ENCODE data around the gene C18orf63. TPM values are rescaled to one million over a fixed set of nuclear protein-coding genes. Genes with fewer than 3 reads are reported as not detected.

The C18orf63 gene
- total and polyA plus RNA-seq, 2 experiments from 2014 or later, result not detected

DNA sequence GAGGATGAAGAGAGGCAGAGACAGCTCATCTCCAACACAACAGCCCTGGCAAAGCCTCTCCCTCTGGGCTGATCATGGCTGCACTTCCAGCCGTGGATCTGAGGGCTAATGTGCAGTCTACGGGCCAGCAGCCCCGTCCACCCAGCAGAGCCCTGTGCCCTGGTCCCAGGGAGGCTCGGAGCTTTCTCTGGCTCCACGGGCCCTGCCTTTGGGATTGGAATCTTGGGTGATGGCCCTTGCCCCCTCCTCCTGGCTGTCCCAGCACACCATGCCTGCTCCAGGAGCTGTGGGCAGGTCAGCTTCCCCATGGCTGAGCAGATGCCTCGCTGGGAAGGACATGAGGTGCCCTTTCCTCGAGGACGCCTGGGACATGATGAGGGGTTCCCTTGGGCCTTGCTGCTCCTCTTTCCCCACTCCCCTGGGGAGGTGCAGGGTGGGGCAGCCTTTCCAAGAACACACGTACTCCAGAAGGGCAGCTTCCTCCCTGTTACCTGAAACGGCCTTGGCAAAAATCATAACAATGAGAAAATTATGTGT, 66.9 kb downstream of the C18orf63 start:
- TF ChIP-seq JUNB (IDR thresholded peaks at IDR 0.05; ENCODE audit: unreplicated experiment) (no peak), EZH2phosphoT487 (IDR thresholded peaks at IDR 0.05; ENCODE audit: unreplicated experiment) (no peak), STAT1 (IDR thresholded peaks at IDR 0.05; ENCODE audit: unreplicated experiment) (no peak), CREB1 (CRISPR knock-in tag; IDR thresholded peaks at IDR 0.05; ENCODE audit: low read depth) (no peak), EZH2 (IDR thresholded peaks at IDR 0.05; ENCODE audit: low read depth, unreplicated experiment) (no peak), NANOG (IDR thresholded peaks at IDR 0.05; ENCODE audit: borderline replicate concordance) (no peak), ZNF114 (CRISPR knock-in tag; IDR thresholded peaks at IDR 0.05) (no peak), POLR2AphosphoS5 (IDR thresholded peaks at IDR 0.05; ENCODE audit: low read depth) (no peak), ZNF331 (CRISPR knock-in tag; IDR thresholded peaks at IDR 0.05; ENCODE audit: low read depth) (no peak)
- TF ChIP-seq, protein P1, sequence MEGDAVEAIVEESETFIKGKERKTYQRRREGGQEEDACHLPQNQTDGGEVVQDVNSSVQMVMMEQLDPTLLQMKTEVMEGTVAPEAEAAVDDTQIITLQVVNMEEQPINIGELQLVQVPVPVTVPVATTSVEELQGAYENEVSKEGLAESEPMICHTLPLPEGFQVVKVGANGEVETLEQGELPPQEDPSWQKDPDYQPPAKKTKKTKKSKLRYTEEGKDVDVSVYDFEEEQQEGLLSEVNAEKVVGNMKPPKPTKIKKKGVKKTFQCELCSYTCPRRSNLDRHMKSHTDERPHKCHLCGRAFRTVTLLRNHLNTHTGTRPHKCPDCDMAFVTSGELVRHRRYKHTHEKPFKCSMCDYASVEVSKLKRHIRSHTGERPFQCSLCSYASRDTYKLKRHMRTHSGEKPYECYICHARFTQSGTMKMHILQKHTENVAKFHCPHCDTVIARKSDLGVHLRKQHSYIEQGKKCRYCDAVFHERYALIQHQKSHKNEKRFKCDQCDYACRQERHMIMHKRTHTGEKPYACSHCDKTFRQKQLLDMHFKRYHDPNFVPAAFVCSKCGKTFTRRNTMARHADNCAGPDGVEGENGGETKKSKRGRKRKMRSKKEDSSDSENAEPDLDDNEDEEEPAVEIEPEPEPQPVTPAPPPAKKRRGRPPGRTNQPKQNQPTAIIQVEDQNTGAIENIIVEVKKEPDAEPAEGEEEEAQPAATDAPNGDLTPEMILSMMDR (conservative IDR thresholded peaks at IDR 0.05; ENCODE audit: low read depth in 2 of 2), result no peak
- TF ChIP-seq, protein P2, sequence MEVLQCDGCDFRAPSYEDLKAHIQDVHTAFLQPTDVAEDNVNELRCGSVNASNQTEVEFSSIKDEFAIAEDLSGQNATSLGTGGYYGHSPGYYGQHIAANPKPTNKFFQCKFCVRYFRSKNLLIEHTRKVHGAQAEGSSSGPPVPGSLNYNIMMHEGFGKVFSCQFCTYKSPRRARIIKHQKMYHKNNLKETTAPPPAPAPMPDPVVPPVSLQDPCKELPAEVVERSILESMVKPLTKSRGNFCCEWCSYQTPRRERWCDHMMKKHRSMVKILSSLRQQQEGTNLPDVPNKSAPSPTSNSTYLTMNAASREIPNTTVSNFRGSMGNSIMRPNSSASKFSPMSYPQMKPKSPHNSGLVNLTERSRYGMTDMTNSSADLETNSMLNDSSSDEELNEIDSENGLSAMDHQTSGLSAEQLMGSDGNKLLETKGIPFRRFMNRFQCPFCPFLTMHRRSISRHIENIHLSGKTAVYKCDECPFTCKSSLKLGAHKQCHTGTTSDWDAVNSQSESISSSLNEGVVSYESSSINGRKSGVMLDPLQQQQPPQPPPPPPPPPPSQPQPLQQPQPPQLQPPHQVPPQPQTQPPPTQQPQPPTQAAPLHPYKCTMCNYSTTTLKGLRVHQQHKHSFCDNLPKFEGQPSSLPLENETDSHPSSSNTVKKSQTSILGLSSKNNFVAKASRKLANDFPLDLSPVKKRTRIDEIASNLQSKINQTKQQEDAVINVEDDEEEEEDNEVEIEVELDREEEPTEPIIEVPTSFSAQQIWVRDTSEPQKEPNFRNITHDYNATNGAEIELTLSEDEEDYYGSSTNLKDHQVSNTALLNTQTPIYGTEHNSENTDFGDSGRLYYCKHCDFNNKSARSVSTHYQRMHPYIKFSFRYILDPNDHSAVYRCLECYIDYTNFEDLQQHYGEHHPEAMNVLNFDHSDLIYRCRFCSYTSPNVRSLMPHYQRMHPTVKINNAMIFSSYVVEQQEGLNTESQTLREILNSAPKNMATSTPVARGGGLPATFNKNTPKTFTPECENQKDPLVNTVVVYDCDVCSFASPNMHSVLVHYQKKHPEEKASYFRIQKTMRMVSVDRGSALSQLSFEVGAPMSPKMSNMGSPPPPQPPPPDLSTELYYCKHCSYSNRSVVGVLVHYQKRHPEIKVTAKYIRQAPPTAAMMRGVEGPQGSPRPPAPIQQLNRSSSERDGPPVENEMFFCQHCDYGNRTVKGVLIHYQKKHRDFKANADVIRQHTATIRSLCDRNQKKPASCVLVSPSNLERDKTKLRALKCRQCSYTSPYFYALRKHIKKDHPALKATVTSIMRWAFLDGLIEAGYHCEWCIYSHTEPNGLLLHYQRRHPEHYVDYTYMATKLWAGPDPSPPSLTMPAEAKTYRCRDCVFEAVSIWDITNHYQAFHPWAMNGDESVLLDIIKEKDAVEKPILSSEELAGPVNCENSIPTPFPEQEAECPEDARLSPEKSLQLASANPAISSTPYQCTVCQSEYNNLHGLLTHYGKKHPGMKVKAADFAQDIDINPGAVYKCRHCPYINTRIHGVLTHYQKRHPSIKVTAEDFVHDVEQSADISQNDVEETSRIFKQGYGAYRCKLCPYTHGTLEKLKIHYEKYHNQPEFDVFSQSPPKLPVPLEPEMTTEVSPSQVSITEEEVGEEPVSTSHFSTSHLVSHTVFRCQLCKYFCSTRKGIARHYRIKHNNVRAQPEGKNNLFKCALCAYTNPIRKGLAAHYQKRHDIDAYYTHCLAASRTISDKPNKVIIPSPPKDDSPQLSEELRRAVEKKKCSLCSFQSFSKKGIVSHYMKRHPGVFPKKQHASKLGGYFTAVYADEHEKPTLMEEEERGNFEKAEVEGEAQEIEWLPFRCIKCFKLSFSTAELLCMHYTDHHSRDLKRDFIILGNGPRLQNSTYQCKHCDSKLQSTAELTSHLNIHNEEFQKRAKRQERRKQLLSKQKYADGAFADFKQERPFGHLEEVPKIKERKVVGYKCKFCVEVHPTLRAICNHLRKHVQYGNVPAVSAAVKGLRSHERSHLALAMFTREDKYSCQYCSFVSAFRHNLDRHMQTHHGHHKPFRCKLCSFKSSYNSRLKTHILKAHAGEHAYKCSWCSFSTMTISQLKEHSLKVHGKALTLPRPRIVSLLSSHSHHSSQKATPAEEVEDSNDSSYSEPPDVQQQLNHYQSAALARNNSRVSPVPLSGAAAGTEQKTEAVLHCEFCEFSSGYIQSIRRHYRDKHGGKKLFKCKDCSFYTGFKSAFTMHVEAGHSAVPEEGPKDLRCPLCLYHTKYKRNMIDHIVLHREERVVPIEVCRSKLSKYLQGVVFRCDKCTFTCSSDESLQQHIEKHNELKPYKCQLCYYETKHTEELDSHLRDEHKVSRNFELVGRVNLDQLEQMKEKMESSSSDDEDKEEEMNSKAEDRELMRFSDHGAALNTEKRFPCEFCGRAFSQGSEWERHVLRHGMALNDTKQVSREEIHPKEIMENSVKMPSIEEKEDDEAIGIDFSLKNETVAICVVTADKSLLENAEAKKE (CRISPR knock-in tag; IDR thresholded peaks at IDR 0.05), result no peak
- TF ChIP-seq, protein P3, sequence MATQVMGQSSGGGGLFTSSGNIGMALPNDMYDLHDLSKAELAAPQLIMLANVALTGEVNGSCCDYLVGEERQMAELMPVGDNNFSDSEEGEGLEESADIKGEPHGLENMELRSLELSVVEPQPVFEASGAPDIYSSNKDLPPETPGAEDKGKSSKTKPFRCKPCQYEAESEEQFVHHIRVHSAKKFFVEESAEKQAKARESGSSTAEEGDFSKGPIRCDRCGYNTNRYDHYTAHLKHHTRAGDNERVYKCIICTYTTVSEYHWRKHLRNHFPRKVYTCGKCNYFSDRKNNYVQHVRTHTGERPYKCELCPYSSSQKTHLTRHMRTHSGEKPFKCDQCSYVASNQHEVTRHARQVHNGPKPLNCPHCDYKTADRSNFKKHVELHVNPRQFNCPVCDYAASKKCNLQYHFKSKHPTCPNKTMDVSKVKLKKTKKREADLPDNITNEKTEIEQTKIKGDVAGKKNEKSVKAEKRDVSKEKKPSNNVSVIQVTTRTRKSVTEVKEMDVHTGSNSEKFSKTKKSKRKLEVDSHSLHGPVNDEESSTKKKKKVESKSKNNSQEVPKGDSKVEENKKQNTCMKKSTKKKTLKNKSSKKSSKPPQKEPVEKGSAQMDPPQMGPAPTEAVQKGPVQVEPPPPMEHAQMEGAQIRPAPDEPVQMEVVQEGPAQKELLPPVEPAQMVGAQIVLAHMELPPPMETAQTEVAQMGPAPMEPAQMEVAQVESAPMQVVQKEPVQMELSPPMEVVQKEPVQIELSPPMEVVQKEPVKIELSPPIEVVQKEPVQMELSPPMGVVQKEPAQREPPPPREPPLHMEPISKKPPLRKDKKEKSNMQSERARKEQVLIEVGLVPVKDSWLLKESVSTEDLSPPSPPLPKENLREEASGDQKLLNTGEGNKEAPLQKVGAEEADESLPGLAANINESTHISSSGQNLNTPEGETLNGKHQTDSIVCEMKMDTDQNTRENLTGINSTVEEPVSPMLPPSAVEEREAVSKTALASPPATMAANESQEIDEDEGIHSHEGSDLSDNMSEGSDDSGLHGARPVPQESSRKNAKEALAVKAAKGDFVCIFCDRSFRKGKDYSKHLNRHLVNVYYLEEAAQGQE (IDR thresholded peaks at IDR 0.05; ENCODE audit: unreplicated experiment), result no peak
- TF ChIP-seq, protein P4, sequence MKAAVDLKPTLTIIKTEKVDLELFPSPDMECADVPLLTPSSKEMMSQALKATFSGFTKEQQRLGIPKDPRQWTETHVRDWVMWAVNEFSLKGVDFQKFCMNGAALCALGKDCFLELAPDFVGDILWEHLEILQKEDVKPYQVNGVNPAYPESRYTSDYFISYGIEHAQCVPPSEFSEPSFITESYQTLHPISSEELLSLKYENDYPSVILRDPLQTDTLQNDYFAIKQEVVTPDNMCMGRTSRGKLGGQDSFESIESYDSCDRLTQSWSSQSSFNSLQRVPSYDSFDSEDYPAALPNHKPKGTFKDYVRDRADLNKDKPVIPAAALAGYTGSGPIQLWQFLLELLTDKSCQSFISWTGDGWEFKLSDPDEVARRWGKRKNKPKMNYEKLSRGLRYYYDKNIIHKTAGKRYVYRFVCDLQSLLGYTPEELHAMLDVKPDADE (IDR thresholded peaks at IDR 0.05), result no peak
- Mint-ChIP-seq H3K27me3 (ENCODE audit: insufficient read depth, low read depth, poor library complexity) (peaks cover 11% of the 10 kb centered on the region), H3K4me1 (peaks cover 15% of the 10 kb centered on the region), H3K36me3 (ENCODE audit: low read depth) (peaks cover 19% of the 10 kb centered on the region; the same call in 2 of the 3 replicates), H3K4me3 (no peak overlapping the region), H3K27ac (no peak overlapping the region), H3K9me3 (peaks cover 43% of the 10 kb centered on the region)
- DNase-seq (ENCODE audit: low spot score), result no peak
- no peak overlapping the region for H2AFZ ChIP-seq
- H4K20me1 ChIP-seq (replicated peaks; ENCODE audit: insufficient read depth), result no peaks in the 10 kb centered on the region
- H3K27ac ChIP-seq (ENCODE audit: low read depth), result no peak overlapping the region
- no peaks in the 10 kb centered on the region for H3K79me2 ChIP-seq (replicated peaks; ENCODE audit: insufficient read depth)
- no peaks in the 10 kb centered on the region for H3K36me3 ChIP-seq (ENCODE audit: insufficient read depth)
- no peak for ATAC-seq
- peaks cover 11% of the 10 kb centered on the region for H3K4me1 ChIP-seq (ENCODE audit: insufficient read depth)
- H3K4me3 ChIP-seq, result no peak overlapping the region
- H3K4me2 ChIP-seq, result no peak overlapping the region
- no peaks in the 10 kb centered on the region for H3K27me3 ChIP-seq (ENCODE audit: insufficient read depth)
- no peaks in the 10 kb centered on the region for H3F3A ChIP-seq (replicated peaks; ENCODE audit: low read depth)
- H3K9me2 ChIP-seq (ENCODE audit: insufficient read depth), result no peaks in the 10 kb centered on the region; the same call in 1 of the 2 replicates
